Natural killer cell treated with Interleukin-12 subunit alpha and Interleukin-12 subunit beta and Interleukin-15 and Interleukin-18, amount 100 ng/mL, for 72 hours (primary cell): ENCODE measurements around the gene DYNC2LI1. TPM values are rescaled to one million over a fixed set of nuclear protein-coding genes. Genes with fewer than 3 reads are reported as not detected.
"Not testable (repeated sequence)": the region's sequence is repeated elsewhere in the genome, so short reads cannot be mapped to it uniquely, and the experiment has no call there.

Experiments
- ATAC-seq, 2 donors: fragments of 150-1000 bp; cut with Tn5 transposase in 1 of 2; sonication (Bioruptor Pico), chemical (Tn5 transposase) in 1 of 2; 2 replicates each; pipeline ENCODE4 v1.10.0; 2021
- DNase-seq: peaks from one replicate; pipeline ENCODE4 v3.0.0; 2022; ENCODE audit warnings: low spot score
- H3K27ac Mint-ChIP-seq, 2 donors: 1 replicate in 1 of 2; 2 replicates in 1 of 2; pipeline ENCODE4 v1.8.0; 2022; ENCODE audit warnings: mixed read lengths in 2 of 2, mild to moderate bottlenecking in 1 of 2, moderate library complexity in 1 of 2
- H3K27me3 Mint-ChIP-seq, 2 donors: 1 replicate in 1 of 2; 2 replicates in 1 of 2; pipeline ENCODE4 v1.8.0; 2022; ENCODE audit warnings: mixed read lengths in 2 of 2
- H3K36me3 Mint-ChIP-seq: one replicate; pipeline ENCODE4 v1.8.0; 2022; ENCODE audit warnings: mixed read lengths
- H3K4me1 Mint-ChIP-seq, 2 donors: 1 replicate in 1 of 2; 2 replicates in 1 of 2; pipeline ENCODE4 v1.8.0; 2022; ENCODE audit warnings: low read depth in 2 of 2, mixed read lengths in 2 of 2, mild to moderate bottlenecking in 1 of 2
- H3K4me3 Mint-ChIP-seq: one replicate; pipeline ENCODE4 v1.8.0; 2022; ENCODE audit warnings: mixed read lengths
- H3K9me3 Mint-ChIP-seq: 2 replicates; pipeline ENCODE4 v1.8.0; 2022; ENCODE audit warnings: mixed read lengths
- total RNA-seq, 2 donors: library from RNA; stranded (reverse); gene quantifications; one replicate each; pipeline ENCODE4 v1.2.3, GENCODE V29; 2022

DYNC2LI1 gene
- 1 to 10 TPM; 3.7 to 7.7 TPM for total RNA-seq

- Mint-ChIP-seq H3K9me3 (no peaks in the 10 kb centered on the region), H3K27me3 (peaks cover 0 to 11% of the 10 kb centered on the region in 2 donors), H3K4me3 (peak within 1 kb of the TSS; percentile 100), H3K36me3 (no peaks in the 10 kb centered on the region), H3K27ac (peak within 1 kb of the TSS; percentile 85 to 87), H3K4me1 (peaks cover 9 to 12% of the 10 kb centered on the region in 2 donors)
- ATAC-seq, result peak; percentile 98 to 99
- DNase-seq, result peak; percentile 77
Measured at GRCh38 chr2:43773876-43774613, at the start of gene DYNC2LI1. TSS of gene DYNC2LI1 (plus strand) at chr2:43774039. CDS start at chr2:43774139, 100 bp downstream.

- peak in 1 of 2 donors; percentile 48 for ATAC-seq
- no peaks in the 10 kb centered on the region for H3K9me3 Mint-ChIP-seq
- no peaks in the 10 kb centered on the region for H3K4me1 Mint-ChIP-seq
- H3K27me3 Mint-ChIP-seq, result peaks cover 13 to 15% of the 10 kb centered on the region in 2 donors
- no peak overlapping the region for H3K27ac Mint-ChIP-seq
- H3K4me3 Mint-ChIP-seq, result no peak overlapping the region
- no peaks in the 10 kb centered on the region for H3K36me3 Mint-ChIP-seq
- no peak for DNase-seq
Measured at GRCh38 chr2:43724728-43725526, 48.9 kb upstream of the DYNC2LI1 start.

- DNase-seq (no peak), ATAC-seq (no peak)
- no peak overlapping the region for H3K27ac Mint-ChIP-seq
- no peak overlapping the region for H3K4me3 Mint-ChIP-seq
- no peaks in the 10 kb centered on the region for H3K4me1 Mint-ChIP-seq
- peaks cover 13 to 17% of the 10 kb centered on the region in 2 donors for H3K27me3 Mint-ChIP-seq
- H3K36me3 Mint-ChIP-seq, result no peaks in the 10 kb centered on the region
- H3K9me3 Mint-ChIP-seq, result no peaks in the 10 kb centered on the region
Measured at GRCh38 chr2:43725711-43726246, 48.1 kb upstream of the DYNC2LI1 start.

DNA sequence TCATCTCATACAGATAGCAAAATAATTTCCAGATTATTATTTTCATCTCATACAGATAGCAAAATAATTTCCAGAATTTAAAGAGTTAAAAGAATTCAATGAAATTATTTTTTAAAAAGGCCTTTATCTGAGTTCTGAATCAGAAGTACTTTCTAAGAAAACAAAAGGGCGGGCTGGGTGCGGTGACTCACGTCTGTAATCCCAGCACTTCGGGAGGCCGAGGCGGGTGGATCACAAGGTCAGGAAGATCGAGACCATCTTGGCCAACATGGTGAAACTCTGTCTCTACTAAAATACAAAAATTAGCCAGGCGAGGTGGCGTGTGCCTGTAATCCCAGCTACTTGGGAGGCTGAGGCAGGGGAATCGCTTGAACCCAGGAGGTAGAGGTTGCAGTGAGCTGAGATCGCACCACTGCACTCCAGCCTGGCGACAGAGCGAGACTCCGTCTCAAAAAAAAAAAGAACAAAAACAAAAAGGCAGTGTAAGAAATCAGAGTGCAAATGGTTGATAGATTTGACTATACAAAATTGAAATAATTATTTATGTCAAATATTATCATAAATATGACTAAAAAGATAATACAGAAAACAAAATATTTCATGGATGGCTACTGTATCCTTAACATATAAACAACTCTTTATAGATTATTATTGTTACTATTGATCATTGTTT lies 46.7 kb upstream of the DYNC2LI1 start:
- H3K27me3 Mint-ChIP-seq, result peaks cover 14% of the 10 kb centered on the region in 2 donors
- H3K4me1 Mint-ChIP-seq, H3K27ac Mint-ChIP-seq, ATAC-seq, H3K36me3 Mint-ChIP-seq, H3K9me3 Mint-ChIP-seq, DNase-seq, H3K4me3 Mint-ChIP-seq: not testable (repeated sequence)

DNA sequence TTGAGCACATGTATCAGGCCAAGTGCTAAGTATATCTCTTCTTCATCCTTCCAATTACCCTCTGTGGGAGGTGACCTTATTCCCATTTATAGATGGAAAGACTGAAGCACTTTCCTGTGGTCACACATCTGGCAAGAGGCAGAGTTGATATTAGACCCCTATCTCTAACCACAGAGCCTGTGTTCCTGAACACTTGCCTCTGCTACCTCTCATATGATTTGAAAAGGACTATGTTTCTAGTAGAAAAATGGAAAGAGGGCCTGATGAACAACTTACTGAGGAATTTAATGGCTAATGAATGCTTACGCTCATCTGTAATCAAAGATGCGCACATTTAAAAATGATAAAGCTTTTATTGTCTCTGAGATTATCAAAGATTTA lies 46.2 kb upstream of the DYNC2LI1 start:
- Mint-ChIP-seq H3K4me1 (no peaks in the 10 kb centered on the region), H3K4me3 (no peak overlapping the region), H3K27ac (no peak overlapping the region), H3K27me3 (peaks cover 18 to 19% of the 10 kb centered on the region in 2 donors), H3K9me3 (no peaks in the 10 kb centered on the region), H3K36me3 (no peaks in the 10 kb centered on the region)
- ATAC-seq, result no peak
- DNase-seq, result no peak

GRCh38 chr2:43729491-43730174 lies 44.2 kb upstream of the DYNC2LI1 start:
- Mint-ChIP-seq H3K9me3 (no peaks in the 10 kb centered on the region), H3K27ac (no peak overlapping the region), H3K4me1 (no peaks in the 10 kb centered on the region), H3K4me3 (no peak overlapping the region), H3K36me3 (no peaks in the 10 kb centered on the region), H3K27me3 (peaks cover 16 to 24% of the 10 kb centered on the region in 2 donors)
- ATAC-seq, result no peak
- DNase-seq, result no peak

DNA sequence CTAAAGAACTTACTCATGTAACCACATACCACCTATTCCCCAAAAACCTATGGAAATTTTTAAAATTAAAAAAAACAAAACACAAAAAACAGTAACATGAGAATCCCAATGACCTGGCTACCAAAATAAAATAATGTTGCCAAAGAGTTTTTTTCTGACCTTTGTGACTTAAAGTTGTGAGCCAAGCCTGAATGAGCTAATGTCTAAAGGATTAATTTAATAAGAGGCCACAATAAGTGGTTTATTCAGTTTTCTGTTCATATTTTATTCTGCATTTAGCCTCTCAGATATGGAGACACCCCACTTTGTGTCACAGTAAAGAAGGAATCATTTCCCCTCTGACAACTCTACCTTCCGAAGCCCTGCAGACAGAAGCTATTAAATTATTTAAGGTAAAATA lies 42.6 kb upstream of the DYNC2LI1 start:
- Mint-ChIP-seq H3K4me3 (no peak overlapping the region), H3K27me3 (peaks cover 17 to 34% of the 10 kb centered on the region in 2 donors), H3K27ac (no peak overlapping the region), H3K4me1 (no peaks in the 10 kb centered on the region), H3K36me3 (no peaks in the 10 kb centered on the region), H3K9me3 (no peaks in the 10 kb centered on the region)
- DNase-seq (no peak), ATAC-seq (no peak)

DNA sequence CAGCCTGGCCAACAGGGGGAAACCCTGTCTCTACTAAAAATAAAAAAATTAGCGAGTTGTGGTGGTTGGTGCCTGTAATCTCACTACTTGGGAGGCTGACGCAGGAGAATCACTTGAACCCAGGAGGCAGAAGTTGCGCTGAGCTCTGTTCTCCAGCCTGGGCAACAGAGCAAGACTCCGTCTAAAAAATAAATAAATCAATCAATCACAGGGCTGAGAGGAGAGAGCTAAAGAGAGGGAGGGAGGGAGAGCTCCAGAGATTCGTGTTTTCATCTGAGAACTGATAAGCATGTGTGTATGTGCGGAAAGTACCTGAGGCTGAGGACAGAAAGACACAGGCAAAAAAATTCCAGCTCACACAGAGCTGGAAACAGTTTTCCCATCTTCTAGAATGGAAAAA lies 37.2 kb upstream of the DYNC2LI1 start:
- Mint-ChIP-seq H3K4me3 (no peak overlapping the region), H3K27me3 (peaks cover 26 to 64% of the 10 kb centered on the region in 2 donors), H3K27ac (no peak overlapping the region), H3K4me1 (no peaks in the 10 kb centered on the region), H3K9me3 (no peaks in the 10 kb centered on the region), H3K36me3 (no peaks in the 10 kb centered on the region)
- ATAC-seq, result no peak
- no peak for DNase-seq

- Mint-ChIP-seq H3K4me3 (no peak overlapping the region), H3K36me3 (no peaks in the 10 kb centered on the region), H3K27me3 (peaks cover 25 to 61% of the 10 kb centered on the region in 2 donors), H3K9me3 (no peaks in the 10 kb centered on the region), H3K27ac (no peak overlapping the region), H3K4me1 (no peaks in the 10 kb centered on the region)
- ATAC-seq (no peak), DNase-seq (no peak)
Measured at GRCh38 chr2:43737097-43737854, 36.6 kb upstream of the DYNC2LI1 start.

DNA sequence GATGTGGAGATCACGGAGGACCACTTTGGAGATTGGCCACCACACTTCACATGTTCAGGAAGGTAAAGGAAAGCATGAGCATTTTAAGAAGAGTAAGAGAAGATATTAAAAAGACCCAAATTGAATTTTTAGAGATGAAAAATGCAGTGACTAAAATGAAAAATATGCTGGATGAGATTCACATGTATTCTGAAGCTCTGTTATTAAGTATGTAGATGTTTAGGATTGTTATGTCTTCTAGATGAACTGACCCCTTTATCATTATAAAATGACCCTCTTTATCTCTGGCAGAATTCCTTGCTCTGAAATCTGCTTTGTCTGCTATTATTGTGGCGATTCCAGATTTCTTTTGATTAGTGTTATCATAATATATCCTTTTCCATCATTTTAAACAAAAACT lies 36.0 kb upstream of the DYNC2LI1 start:
- Mint-ChIP-seq H3K9me3 (no peaks in the 10 kb centered on the region), H3K36me3 (no peaks in the 10 kb centered on the region)
- DNase-seq, result no peak

GRCh38 chr2:43738257-43738656 lies 35.6 kb upstream of the DYNC2LI1 start:
- H3K27ac Mint-ChIP-seq, result no peak overlapping the region
- no peak for DNase-seq
- no peak overlapping the region for H3K4me3 Mint-ChIP-seq
- ATAC-seq, result no peak
- H3K4me1 Mint-ChIP-seq, result no peaks in the 10 kb centered on the region
- no peaks in the 10 kb centered on the region for H3K9me3 Mint-ChIP-seq
- H3K27me3 Mint-ChIP-seq, result peaks cover 19 to 51% of the 10 kb centered on the region in 2 donors
- H3K36me3 Mint-ChIP-seq, result no peaks in the 10 kb centered on the region

More for the DNA sequence above, 36.0 kb upstream of the DYNC2LI1 start:
- no peak overlapping the region for H3K27ac Mint-ChIP-seq
- no peak for ATAC-seq
- H3K4me3 Mint-ChIP-seq, result no peak overlapping the region
- H3K27me3 Mint-ChIP-seq, result peaks cover 19 to 55% of the 10 kb centered on the region in 2 donors
- no peaks in the 10 kb centered on the region for H3K4me1 Mint-ChIP-seq

DNA sequence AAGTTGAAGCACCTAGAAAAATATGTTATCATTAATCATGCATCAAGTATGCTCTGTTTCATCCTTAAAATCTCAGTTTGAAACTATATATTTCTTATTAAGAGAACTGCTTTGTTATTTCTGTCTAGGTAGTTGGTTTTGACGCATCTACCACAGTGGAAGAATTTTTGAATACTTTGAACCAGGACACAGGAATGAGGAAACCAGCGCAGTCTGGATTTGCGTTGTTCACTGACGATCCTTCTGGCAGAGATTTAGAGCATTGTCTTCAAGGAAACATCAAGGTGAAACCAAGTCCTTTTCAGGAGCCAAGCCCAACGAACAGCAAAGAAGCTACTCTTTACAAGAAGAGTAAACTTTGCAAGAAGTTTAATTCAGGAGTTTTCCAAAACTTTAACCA lies 30.1 kb upstream of the DYNC2LI1 start:
- DNase-seq (no peak), ATAC-seq (no peak)
- H3K27me3 Mint-ChIP-seq, result peaks cover 18 to 24% of the 10 kb centered on the region in 2 donors
- no peak overlapping the region for H3K4me3 Mint-ChIP-seq
- H3K9me3 Mint-ChIP-seq, result no peaks in the 10 kb centered on the region
- no peaks in the 10 kb centered on the region for H3K4me1 Mint-ChIP-seq
- H3K36me3 Mint-ChIP-seq, result no peaks in the 10 kb centered on the region
- no peak overlapping the region for H3K27ac Mint-ChIP-seq

GRCh38 chr2:43745457-43745856 lies 28.4 kb upstream of the DYNC2LI1 start:
- Mint-ChIP-seq H3K36me3 (no peaks in the 10 kb centered on the region), H3K4me1 (no peaks in the 10 kb centered on the region), H3K9me3 (no peaks in the 10 kb centered on the region), H3K27ac (no peak overlapping the region), H3K4me3 (no peak overlapping the region), H3K27me3 (peaks cover 16 to 17% of the 10 kb centered on the region in 2 donors)
- no peak for ATAC-seq
- DNase-seq, result no peak
